Stimulated activated CD8-positive, alpha-beta memory T cell treated with anti-CD3 and anti-CD28 coated beads, Interleukin-12 subunit alpha, Interleukin-12 subunit beta, amount 100 ng/mL, for 24 hours (primary cell): ENCODE results near the gene RBFOX1.

Source experiments
- DNase-seq: peaks from one replicate; pipeline ENCODE4 v3.0.0-alpha.2; 2020; ENCODE audit errors: extremely low read depth

RBFOX1 gene

GRCh38 chr16:7332611-7333010, at the start of gene RBFOX1:
Gene RBFOX1 (plus strand): TSS chr16:7332845.
- no peak for DNase-seq

- no peak for DNase-seq
These were observed 47.9 kb upstream of the RBFOX1 start for GRCh38 chr16:7284780-7285179.

- no peak for DNase-seq
These were observed 47.1 kb upstream of the RBFOX1 start for GRCh38 chr16:7285520-7285919.

- no peak for DNase-seq
These were observed 43.3 kb upstream of the RBFOX1 start for GRCh38 chr16:7289299-7289698.

- no peak for DNase-seq
These were observed 42.0 kb upstream of the RBFOX1 start for GRCh38 chr16:7290682-7291081.

GRCh38 chr16:7294020-7294419, 38.6 kb upstream of the RBFOX1 start:
- DNase-seq: no peak

GRCh38 chr16:7303052-7303610, 29.5 kb upstream of the RBFOX1 start:
- no peak for DNase-seq

GRCh38 chr16:7303660-7304200, 28.9 kb upstream of the RBFOX1 start:
- no peak for DNase-seq

GRCh38 chr16:7304279-7304678, 28.4 kb upstream of the RBFOX1 start:
- DNase-seq: no peak

- no peak for DNase-seq
These were observed 27.7 kb upstream of the RBFOX1 start for GRCh38 chr16:7304958-7305357.

GRCh38 chr16:7313170-7313569, 19.5 kb upstream of the RBFOX1 start:
- no peak for DNase-seq

- DNase-seq: no peak
These were observed 18.5 kb upstream of the RBFOX1 start for GRCh38 chr16:7314163-7314562.

GRCh38 chr16:7315813-7316212, 16.8 kb upstream of the RBFOX1 start:
- no peak for DNase-seq

- no peak for DNase-seq
These were observed 16.3 kb upstream of the RBFOX1 start for GRCh38 chr16:7316281-7316888.

GRCh38 chr16:7317982-7318381, 14.7 kb upstream of the RBFOX1 start:
- no peak for DNase-seq

- DNase-seq: no peak
These were observed 14.0 kb upstream of the RBFOX1 start for GRCh38 chr16:7318686-7319085.

GRCh38 chr16:7319514-7319913, 13.1 kb upstream of the RBFOX1 start:
- no peak for DNase-seq

- DNase-seq: no peak
These were observed 11.0 kb upstream of the RBFOX1 start for GRCh38 chr16:7321661-7322060.

- DNase-seq: no peak
These were observed 8.3 kb upstream of the RBFOX1 start for GRCh38 chr16:7324321-7324720.

- no peak for DNase-seq
These were observed 6.8 kb upstream of the RBFOX1 start for GRCh38 chr16:7325834-7326233.

GRCh38 chr16:7330709-7331108, 1.9 kb upstream of the RBFOX1 start:
- DNase-seq: no peak

- DNase-seq: no peak
These were observed 648 bp upstream of the RBFOX1 start for GRCh38 chr16:7331997-7332396.

- DNase-seq: no peak
These were observed 608 bp downstream of the RBFOX1 start for GRCh38 chr16:7333180-7333725.
